Parathyroid adenoma (tissue), 2 donors: ENCODE results near the gene FLG2.

Source experiments
- H2AFZ ChIP-seq: fragments of 300-600 bp; sonication (generic); one replicate; pipeline ENCODE4 v1.7.0; 2017; ENCODE audit warnings: antibody characterized with exemption, mild to moderate bottlenecking
- H3K27ac ChIP-seq: fragments of 300-600 bp; sonication (generic); one replicate; pipeline ENCODE4 v1.7.0; 2017
- H3K27me3 ChIP-seq: fragments of 300-600 bp; sonication (generic); one replicate; pipeline ENCODE4 v1.7.0; 2017; ENCODE audit warnings: low read length; ENCODE audit not compliant: control insufficient read depth, insufficient read depth
- H3K36me3 ChIP-seq: fragments of 300-600 bp; sonication (generic); one replicate; pipeline ENCODE4 v1.7.0; 2017; ENCODE audit warnings: low read length; ENCODE audit not compliant: control insufficient read depth, insufficient read depth
- H3K4me1 ChIP-seq: fragments of 300-600 bp; sonication (generic); one replicate; pipeline ENCODE4 v1.7.0; 2017; ENCODE audit warnings: control low read depth
- H3K4me2 ChIP-seq: fragments of 300-600 bp; sonication (generic); one replicate; pipeline ENCODE4 v1.7.0; 2017; ENCODE audit warnings: low read length
- H3K4me3 ChIP-seq: fragments of 300-600 bp; sonication (generic); one replicate; pipeline ENCODE4 v1.7.0; 2017; ENCODE audit warnings: low read depth, low read length
- H3K79me2 ChIP-seq: fragments of 300-600 bp; sonication (generic); one replicate; pipeline ENCODE4 v1.7.0; 2017; ENCODE audit warnings: control low read depth
- H3K9ac ChIP-seq: fragments of 300-600 bp; sonication (generic); one replicate; pipeline ENCODE4 v1.7.0; 2017; ENCODE audit warnings: mild to moderate bottlenecking
- H3K9me3 ChIP-seq: fragments of 300-600 bp; sonication (generic); one replicate; pipeline ENCODE4 v1.7.0; 2017; ENCODE audit warnings: low read length; ENCODE audit not compliant: control insufficient read depth
- TF ChIP-seq, protein P1 (sequence below): fragments of 300-600 bp; sonication (generic); IDR thresholded peaks from one replicate; pipeline ENCODE4 v1.7.0; 2017; ENCODE audit warnings: antibody characterized with exemption, mild to moderate bottlenecking
- donor health status: primary hyperparathyroidism.

FLG2 gene

DNA sequence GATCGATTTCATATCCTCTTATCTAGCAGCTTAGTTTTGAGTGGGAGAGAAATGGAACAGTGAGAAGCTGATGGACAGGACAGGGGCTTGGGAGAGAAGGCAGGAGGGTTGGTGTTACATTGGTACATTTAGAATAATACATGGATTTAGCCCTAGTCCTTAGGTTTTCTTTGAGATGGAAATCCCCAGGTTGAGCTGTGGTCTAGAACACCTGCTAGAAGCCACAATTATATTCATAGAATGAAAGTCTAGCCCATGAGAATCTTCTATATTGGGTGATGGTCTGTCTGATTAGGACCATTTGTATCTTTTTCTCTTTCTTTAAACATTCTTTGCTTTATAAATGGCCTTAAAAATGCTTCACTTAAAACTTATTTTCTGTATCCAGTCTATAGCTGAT lies 34.3 kb upstream of the FLG2 start:
- H3K27ac ChIP-seq, result no peak overlapping the region
- H3K4me2 ChIP-seq, result no peak overlapping the region
- H3K36me3 ChIP-seq, result no peaks in the 10 kb centered on the region
- peaks cover 7% of the 10 kb centered on the region for H3K4me1 ChIP-seq
- H3K4me3 ChIP-seq, result no peak overlapping the region
- H2AFZ ChIP-seq, result no peak overlapping the region
- no peaks in the 10 kb centered on the region for H3K27me3 ChIP-seq
- H3K79me2 ChIP-seq, result no peaks in the 10 kb centered on the region
- TF ChIP-seq, protein P1, sequence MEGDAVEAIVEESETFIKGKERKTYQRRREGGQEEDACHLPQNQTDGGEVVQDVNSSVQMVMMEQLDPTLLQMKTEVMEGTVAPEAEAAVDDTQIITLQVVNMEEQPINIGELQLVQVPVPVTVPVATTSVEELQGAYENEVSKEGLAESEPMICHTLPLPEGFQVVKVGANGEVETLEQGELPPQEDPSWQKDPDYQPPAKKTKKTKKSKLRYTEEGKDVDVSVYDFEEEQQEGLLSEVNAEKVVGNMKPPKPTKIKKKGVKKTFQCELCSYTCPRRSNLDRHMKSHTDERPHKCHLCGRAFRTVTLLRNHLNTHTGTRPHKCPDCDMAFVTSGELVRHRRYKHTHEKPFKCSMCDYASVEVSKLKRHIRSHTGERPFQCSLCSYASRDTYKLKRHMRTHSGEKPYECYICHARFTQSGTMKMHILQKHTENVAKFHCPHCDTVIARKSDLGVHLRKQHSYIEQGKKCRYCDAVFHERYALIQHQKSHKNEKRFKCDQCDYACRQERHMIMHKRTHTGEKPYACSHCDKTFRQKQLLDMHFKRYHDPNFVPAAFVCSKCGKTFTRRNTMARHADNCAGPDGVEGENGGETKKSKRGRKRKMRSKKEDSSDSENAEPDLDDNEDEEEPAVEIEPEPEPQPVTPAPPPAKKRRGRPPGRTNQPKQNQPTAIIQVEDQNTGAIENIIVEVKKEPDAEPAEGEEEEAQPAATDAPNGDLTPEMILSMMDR, result no peak
- H3K9ac ChIP-seq, result no peak overlapping the region
- no peaks in the 10 kb centered on the region for H3K9me3 ChIP-seq

DNA sequence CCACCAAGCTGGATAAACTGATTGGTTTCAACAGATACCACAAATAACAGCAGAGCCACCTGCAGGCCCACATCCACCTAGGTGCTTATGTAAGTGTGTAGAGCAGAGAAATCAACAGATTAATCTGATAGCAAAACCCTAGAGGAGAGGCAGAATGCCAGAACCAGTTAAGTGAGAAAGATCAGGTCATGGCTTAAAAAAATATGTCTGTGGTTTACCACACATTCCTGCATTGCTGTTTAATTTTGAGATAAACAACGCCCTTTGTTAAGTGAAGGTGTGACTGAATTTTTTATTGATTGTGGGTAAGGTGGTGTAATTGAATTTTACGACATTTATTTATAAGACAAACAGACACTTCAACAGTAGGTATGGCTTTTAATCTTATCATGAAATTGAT lies 33.1 kb upstream of the FLG2 start:
- no peaks in the 10 kb centered on the region for H3K79me2 ChIP-seq
- H2AFZ ChIP-seq, result no peak overlapping the region
- H3K4me2 ChIP-seq, result peak overlapping the region; percentile 10
- no peaks in the 10 kb centered on the region for H3K9me3 ChIP-seq
- no peaks in the 10 kb centered on the region for H3K27me3 ChIP-seq
- no peaks in the 10 kb centered on the region for H3K36me3 ChIP-seq
- H3K4me3 ChIP-seq, result no peak overlapping the region
- no peak overlapping the region for H3K9ac ChIP-seq
- peaks cover 7% of the 10 kb centered on the region for H3K4me1 ChIP-seq
- TF ChIP-seq, protein P1, result no peak
- no peak overlapping the region for H3K27ac ChIP-seq

DNA sequence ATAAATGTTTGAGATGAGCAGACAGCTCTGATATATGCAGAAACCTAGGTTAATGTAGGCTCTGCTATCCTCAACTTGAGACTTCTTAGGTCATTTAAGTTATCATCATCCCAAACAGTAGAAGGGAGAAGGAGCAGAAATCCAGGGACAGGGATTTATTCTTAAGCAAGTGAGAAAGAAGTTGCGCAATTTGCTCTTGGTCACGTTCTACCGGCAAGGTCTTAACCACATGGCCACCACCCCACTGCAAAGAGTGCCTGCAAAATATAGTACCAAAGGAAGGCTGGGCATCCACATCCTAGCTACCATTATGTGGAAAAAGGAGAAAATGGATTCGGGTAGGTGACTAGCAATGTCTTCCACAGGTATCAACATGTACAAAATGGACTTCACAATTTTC lies 29.1 kb upstream of the FLG2 start:
- Histone ChIP-seq H3K4me3 (no peak overlapping the region), H3K4me1 (peaks cover 7% of the 10 kb centered on the region), H3K9ac (no peak overlapping the region), H3K36me3 (no peaks in the 10 kb centered on the region), H3K4me2 (no peak overlapping the region), H3K27ac (no peak overlapping the region), H3K9me3 (no peaks in the 10 kb centered on the region), H2AFZ (no peak overlapping the region), H3K27me3 (no peaks in the 10 kb centered on the region), H3K79me2 (no peaks in the 10 kb centered on the region)
- TF ChIP-seq, protein P1, result no peak

DNA sequence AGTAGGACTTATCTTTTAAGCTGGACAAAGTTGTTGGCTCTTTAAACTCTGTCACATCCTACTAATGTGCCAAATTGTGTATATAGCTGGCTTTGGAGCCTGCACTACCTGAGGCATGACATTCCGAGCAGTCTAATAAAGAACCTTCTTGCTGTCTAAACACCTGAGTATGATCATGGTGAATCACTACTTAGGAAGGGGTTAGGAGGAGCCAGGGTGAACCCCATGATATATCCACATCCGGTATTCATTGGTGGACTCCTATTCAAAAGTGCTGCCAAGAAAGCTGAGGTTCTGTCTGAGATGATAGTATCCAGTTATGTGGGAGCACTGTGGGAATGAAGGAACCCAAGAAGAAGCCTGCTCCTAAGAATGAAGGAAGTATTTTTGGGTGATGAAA lies 27.1 kb upstream of the FLG2 start:
- TF ChIP-seq, protein P1, result no peak
- Histone ChIP-seq H3K9me3 (no peaks in the 10 kb centered on the region), H3K27me3 (no peaks in the 10 kb centered on the region), H3K79me2 (no peaks in the 10 kb centered on the region), H3K4me2 (no peak overlapping the region), H3K4me1 (no peaks in the 10 kb centered on the region), H3K27ac (no peak overlapping the region), H3K36me3 (no peaks in the 10 kb centered on the region), H3K9ac (no peak overlapping the region), H3K4me3 (no peak overlapping the region), H2AFZ (no peak overlapping the region)

DNA sequence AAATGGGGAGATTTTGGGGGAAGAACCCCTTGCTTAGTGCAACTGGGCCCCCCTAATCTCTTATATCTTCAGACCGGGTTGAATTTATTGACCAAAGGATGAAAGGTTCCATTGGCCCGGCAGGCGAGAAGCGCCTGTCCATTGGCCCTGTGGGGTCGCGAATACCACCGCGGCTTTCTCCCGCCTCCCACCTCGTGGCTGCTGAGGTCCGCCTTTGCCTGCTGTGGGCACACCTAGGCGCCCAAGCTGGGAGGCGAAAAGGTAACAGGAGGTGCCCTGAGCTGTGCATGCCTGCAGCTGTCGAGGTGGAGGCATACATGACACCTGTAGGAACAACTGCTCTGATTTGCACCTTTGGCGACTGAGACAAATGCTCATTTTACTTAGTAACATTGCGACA lies 21.1 kb upstream of the FLG2 start:
- TF ChIP-seq, protein P1, result no peak

More for the DNA sequence above, 21.1 kb upstream of the FLG2 start:
- H3K9ac ChIP-seq, result no peak overlapping the region
- no peaks in the 10 kb centered on the region for H3K27me3 ChIP-seq
- no peak overlapping the region for H3K4me3 ChIP-seq
- H3K36me3 ChIP-seq, result no peaks in the 10 kb centered on the region
- no peak overlapping the region for H2AFZ ChIP-seq
- no peaks in the 10 kb centered on the region for H3K4me1 ChIP-seq
- H3K4me2 ChIP-seq, result no peak overlapping the region
- H3K27ac ChIP-seq, result no peak overlapping the region
- no peaks in the 10 kb centered on the region for H3K79me2 ChIP-seq
- H3K9me3 ChIP-seq, result no peaks in the 10 kb centered on the region
